Kidney glomerular epithelial cell (primary cell): Measurements from ENCODE around the gene ALOX15B.
A peak's percentile ranks its signal among the peaks of the same experiment; 100 is the strongest.

ENCODE experiments used
- DNase-seq: peaks from one replicate; lab custom pipeline; 2025; lab: John Stamatoyannopoulos, UW

Gene ALOX15B, protein sequence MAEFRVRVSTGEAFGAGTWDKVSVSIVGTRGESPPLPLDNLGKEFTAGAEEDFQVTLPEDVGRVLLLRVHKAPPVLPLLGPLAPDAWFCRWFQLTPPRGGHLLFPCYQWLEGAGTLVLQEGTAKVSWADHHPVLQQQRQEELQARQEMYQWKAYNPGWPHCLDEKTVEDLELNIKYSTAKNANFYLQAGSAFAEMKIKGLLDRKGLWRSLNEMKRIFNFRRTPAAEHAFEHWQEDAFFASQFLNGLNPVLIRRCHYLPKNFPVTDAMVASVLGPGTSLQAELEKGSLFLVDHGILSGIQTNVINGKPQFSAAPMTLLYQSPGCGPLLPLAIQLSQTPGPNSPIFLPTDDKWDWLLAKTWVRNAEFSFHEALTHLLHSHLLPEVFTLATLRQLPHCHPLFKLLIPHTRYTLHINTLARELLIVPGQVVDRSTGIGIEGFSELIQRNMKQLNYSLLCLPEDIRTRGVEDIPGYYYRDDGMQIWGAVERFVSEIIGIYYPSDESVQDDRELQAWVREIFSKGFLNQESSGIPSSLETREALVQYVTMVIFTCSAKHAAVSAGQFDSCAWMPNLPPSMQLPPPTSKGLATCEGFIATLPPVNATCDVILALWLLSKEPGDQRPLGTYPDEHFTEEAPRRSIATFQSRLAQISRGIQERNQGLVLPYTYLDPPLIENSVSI

DNA sequence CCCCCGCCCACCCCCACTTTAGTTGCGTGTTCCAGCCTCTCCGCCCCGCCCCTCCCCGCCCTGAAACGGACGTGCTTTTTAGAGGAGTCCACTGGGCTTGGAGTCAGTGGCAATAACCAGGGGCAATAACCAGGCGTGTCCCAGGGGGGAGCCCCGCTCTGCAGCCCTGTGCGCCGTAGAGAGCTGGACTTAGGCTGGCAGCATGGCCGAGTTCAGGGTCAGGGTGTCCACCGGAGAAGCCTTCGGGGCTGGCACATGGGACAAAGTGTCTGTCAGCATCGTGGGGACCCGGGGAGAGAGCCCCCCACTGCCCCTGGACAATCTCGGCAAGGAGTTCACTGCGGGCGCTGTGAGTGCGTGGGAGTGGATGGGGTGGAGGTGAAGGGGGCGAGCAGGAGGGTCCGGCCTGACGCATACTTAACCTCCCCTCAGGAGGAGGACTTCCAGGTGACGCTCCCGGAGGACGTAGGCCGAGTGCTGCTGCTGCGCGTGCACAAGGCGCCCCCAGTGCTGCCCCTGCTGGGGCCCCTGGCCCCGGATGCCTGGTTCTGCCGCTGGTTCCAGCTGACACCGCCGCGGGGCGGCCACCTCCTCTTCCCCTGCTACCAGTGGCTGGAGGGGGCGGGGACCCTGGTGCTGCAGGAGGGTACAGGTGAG is at the start of gene ALOX15B:
Gene ALOX15B (plus strand): TSS at position 106 of the 657 bp plus-strand sequence. CDS start 97 bp downstream, at position 203.
- DNase-seq, result no peak

DNA sequence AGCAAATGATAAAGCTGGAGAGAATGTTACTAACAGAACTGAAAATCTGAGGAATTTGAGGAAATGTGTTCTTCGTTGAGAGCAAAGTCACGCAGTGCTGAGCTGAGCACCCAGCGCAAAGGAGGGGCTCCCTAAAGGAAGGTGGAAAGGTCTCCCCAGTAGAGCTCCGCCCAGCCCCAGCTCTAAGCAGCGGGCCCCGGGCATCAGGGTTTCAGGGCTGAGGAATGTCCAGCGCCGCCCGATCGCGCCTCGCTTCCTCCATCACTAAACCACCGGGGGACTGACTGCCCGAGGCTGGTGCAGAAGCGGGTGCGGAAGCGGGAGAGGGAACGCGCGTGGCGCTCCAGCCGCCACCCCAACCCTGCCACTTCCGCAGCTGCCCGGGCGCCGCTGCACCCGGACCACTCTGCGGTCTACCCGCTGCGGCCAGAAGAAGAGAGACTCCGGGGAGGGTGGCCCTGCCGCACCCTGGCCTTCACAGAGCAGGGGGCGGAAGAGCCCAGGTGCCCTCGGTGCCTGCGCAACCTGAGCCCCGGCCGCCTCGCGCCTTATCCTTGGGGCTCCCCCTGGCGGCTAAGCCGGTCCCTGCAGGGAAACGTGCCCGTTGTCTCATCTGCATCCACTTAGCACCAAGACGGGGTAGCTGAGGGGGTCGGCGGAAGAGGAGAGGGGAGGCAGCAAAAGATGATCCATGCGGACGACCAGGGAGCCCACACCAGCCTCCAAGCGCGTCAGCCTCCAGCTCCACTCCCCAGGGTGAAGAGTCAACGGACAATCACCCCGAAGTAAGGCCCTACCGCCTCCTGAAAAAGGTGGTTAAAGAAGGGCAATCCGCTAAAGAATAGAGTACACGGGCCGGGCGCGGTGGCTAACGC is 48.8 kb upstream of the ALOX15B start:
- DNase-seq, result peak; percentile 50

DNA sequence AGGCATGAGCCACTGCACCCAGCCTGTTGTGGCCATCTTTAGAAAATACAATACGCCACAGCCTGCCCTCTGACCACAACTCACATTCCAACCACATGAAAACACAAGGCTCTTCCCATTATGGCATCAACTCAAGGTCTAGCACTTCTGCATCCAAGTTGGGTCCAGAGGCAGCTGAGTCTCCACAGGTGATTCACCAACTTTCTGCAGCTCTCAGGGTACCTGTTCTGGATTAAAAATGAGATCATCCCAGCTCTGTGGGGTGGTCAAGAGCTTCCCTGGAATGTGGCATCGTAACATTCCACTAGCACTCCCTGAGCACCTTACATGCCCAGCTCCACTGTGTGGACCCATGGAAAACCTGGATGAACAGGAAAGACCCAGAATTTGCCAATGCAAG is 46.3 kb upstream of the ALOX15B start:
- peak; percentile 41 for DNase-seq

DNA sequence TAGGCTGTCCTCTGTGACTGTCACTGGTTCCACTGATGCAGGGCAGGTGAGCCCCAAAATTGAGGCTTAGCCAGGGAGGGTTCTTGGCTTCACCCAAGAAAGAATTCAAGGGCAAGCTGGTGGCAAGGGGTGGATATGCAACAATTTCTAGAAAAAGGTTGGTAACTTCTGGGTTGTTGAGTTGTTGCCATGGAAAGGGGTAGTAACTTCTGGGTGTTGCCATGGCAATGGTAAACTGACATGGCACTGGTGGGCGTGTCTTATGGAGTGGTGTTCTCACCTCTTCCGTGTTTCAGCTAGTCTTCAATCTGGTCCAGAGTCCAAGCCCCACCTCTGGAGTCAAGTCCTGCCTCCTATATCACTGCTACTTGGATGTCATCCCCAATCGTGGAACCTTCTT is 45.9 kb upstream of the ALOX15B start:
- no peak for DNase-seq

DNA sequence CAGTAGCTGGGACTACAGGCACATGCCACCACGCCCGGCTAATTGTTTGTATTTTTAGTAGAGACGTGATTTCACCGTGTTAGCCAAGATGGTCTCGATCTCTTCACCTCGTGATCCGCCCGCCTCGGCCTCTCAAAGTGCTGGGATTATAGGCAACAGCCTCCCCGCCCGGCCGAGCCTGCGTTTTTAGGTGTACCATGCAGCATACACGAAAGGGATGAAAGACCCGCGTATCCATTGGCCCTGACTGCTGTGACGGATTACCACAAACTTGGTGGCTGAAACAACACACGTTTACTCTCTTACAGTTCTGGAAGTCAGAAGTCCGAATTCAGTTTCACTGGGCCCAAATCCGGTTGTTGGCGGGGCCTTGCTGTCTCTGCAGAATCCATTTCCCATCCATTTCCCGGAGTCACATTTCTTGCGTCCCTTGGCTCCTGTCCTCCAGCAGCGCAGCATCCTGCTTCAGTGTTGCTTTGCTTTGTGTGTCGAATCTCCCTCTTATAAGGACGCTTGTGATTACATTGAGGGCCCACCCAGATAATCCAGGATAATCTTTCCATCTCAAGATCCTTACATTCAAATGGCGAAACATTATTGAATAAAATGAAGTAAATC is 44.8 kb upstream of the ALOX15B start:
- DNase-seq, result no peak

DNA sequence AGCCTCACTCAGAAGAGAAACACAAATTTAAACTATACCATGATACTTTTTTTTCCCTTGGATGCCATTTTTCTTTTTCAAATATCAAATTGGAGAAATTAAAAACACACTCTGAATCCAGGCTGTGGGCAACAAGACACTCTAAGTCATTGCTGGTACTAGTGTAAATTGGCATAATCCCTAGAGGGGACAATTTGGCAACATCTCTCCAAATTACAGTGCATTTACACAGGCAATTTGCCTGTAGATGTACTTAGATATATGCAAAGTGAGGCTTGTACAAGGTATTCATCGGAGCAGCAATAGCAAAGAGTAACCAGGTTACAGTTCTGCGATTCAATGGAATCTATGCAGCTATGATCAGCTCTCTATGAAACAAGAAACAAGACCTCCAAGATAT is 43.1 kb upstream of the ALOX15B start:
- no peak for DNase-seq

DNA sequence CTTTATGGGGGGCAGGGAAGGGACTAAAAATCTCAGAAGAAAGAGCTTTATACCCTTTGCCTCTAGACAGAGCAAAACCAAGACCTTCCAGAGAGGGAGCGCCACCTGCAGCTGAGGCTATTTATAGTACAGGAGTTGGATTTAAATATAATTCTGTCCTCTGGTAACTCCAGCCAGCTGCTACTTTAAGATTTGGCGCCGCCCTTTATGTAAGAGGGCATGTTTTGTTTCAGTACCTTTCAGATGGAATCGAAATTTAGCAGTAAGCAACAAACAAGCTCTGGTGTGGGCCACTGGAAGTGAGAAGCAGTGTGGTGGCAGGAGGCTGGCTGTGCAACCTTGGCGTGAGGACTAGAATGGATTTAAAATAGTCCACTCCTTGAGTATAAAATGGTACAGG is 41.7 kb upstream of the ALOX15B start:
- peak; percentile 20 for DNase-seq

DNA sequence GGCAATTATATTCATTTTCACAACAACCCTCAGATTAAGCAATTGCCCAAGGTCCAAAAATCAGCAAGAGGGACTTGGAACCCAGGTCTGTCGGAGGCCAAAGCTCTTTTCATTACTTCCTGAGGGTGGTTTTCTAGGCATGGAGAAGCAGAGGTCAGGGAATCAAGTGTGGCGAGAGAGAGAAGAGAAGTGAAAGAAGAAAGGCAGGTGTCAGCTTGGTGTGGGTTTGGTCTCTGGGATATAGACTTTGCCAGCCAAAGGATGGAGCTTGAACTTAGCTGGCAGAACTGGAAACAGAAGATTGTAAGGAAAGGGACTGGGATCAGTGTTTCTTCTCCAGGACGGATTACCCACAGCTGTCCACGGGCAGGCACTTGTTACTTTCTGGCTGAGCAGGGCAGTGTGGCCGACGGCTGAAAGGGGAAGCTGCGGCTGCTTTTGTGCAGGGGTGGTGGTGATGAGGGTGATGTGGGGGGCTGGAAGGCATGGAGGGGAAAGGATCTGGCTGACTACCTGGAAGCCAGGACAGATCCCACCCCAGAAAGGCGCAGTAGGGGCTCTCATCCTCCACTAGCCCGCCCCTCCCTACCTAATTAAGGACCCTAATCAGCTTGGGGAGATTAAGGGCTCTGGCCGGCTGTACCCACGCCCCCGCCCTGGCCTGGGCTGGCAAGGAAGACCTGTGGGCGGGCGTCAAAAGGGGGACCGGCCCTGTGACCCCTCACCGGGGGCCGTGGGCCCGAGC is 36.7 kb upstream of the ALOX15B start, which contains the start of gene GUCY2D:
Gene GUCY2D (plus strand): TSS at position 640 of the 745 bp plus-strand sequence. CDS start 433 bp downstream, outside the sequence.
- DNase-seq, result no peak

DNA sequence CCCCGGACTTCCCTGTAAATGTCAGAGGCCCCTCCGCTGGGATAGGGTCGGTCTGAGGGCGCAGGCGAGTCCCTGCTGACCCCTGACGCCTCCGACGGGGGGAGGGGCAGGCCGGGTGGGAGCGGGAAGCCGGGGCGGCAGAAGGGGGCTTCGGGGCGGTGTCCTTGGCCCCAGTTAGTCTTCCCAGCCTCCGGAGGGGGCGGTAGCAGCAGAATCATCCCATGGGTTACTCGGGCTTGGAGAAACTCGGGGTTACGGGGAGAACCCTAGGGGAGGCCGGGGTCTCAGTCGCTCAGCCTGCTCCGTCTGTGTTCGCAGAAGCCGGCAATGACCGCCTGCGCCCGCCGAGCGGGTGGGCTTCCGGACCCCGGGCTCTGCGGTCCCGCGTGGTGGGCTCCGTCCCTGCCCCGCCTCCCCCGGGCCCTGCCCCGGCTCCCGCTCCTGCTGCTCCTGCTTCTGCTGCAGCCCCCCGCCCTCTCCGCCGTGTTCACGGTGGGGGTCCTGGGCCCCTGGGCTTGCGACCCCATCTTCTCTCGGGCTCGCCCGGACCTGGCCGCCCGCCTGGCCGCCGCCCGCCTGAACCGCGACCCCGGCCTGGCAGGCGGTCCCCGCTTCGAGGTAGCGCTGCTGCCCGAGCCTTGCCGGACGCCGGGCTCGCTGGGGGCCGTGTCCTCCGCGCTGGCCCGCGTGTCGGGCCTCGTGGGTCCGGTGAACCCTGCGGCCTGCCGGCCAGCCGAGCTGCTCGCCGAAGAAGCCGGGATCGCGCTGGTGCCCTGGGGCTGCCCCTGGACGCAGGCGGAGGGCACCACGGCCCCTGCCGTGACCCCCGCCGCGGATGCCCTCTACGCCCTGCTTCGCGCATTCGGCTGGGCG is 35.9 kb upstream of the ALOX15B start:
- no peak for DNase-seq

DNA sequence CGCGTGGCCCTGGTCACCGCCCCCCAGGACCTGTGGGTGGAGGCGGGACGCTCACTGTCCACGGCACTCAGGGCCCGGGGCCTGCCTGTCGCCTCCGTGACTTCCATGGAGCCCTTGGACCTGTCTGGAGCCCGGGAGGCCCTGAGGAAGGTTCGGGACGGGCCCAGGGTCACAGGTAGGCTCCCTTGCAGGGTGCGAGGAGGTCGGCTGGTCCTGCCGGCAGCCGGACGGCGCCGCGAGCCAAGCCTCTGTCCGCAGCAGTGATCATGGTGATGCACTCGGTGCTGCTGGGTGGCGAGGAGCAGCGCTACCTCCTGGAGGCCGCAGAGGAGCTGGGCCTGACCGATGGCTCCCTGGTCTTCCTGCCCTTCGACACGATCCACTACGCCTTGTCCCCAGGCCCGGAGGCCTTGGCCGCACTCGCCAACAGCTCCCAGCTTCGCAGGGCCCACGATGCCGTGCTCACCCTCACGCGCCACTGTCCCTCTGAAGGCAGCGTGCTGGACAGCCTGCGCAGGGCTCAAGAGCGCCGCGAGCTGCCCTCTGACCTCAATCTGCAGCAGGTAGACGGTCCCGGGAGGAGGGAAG is 35.2 kb upstream of the ALOX15B start:
- no peak for DNase-seq

DNA sequence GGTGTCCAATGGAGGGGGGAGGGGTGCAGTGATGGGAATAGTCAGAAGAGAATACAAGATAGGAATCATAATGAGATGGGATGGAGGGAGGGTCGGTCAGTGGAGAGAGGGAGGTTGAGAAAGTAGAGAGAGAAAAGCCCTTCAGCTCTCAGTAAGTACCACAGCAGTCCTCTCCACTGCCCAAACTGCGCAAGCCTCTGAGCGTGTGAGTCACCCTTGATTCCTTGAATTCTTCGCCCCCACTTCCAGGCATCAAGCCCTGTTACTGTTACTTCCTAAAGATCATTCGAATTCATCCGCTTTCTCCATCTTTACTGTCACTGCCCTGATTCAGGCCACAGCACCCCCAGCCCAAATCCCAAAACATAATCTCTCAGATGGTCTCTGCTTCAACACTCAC is 34.0 kb upstream of the ALOX15B start:
- no peak for DNase-seq

DNA sequence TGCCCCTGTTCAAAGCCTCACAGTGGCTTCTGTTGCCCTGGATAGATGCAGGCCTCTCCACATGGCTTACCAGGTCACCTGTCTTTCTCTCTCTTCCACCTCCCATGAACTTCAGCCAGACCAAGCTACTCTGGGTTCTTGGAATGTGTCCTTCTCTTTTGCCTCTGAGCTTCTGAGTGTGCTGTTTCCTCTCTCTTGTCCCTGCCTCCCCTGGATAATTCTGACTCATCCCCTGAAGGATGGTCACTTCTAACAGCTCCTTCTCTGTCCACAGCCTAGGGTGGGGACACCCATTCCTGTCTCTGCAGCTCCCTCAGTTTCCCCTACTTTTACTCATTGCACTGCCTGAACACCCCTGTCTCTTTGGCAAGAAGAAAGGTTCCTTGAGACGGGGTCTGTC is 33.5 kb upstream of the ALOX15B start:
- DNase-seq, result no peak

DNA sequence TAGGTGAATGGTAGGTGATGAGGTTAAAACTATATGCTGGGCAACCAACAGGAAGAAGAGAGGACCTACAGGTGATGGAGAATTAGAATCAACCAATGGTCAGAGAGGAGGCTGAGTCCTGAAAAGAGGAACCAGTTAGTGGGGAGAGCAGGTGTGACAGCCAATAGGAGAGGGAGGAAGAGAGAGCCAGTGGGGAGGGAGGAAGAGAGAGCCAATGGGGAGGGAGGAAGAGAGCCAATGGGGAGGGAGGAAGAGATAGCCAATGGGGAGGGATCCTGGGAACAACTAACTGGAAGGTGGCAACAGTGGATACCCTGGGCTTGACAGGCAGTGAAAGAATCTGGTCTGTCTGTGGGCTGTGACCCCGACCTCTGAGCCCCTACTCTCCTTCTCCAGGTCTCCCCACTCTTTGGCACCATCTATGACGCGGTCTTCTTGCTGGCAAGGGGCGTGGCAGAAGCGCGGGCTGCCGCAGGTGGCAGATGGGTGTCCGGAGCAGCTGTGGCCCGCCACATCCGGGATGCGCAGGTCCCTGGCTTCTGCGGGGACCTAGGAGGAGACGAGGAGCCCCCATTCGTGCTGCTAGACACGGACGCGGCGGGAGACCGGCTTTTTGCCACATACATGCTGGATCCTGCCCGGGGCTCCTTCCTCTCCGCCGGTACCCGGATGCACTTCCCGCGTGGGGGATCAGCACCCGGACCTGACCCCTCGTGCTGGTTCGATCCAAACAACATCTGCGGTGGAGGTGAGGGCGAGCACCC is 32.7 kb upstream of the ALOX15B start:
- DNase-seq, result no peak

DNA sequence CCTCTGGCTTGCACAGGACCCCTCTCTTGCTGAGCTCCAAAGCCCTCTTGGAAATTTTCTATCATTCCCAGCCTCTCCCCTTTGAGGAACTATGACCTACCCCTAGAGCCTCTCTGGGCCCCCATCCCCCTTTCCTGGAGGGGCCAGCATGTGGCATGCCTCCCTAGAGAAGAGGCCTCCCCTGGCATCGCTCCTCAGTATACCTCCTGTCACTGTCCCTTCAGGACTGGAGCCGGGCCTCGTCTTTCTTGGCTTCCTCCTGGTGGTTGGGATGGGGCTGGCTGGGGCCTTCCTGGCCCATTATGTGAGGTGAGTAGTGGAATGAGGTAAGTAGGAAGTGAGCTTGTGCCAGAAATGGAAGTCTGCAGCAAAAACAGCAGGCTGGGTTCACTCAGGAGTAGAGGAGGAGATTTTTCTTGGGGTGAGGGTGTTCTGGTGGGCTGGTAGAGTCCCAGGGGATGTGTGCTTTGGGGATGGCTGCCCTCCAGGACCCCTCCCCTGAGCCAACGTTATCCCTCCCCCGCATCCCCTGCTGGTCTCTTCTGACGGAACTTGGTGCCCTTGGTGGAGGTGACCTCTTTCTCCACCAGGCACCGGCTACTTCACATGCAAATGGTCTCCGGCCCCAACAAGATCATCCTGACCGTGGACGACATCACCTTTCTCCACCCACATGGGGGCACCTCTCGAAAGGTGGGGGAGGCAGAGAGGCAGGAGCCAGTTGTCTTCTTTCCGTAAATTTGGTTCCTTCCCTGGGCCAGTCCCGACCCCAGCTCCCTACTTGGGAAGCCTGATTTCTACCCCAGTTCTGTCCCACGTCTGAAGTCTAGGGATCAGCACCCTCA is 31.8 kb upstream of the ALOX15B start:
- no peak for DNase-seq

DNA sequence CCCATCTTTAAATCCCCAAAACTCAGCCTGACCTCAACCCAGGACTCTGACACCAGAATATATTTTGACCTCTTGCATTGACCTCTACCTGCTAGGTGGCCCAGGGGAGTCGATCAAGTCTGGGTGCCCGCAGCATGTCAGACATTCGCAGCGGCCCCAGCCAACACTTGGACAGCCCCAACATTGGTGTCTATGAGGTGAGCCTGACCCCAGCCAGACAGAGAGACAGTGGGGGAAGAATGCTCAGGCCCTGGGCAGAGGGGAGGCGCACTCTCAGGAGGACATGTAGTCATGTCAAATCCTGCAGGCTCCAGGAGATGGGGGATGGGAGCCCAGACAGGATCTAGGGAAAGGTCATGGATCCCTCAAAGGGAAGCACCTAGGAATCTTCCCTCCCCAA is 31.0 kb upstream of the ALOX15B start:
- no peak for DNase-seq

DNA sequence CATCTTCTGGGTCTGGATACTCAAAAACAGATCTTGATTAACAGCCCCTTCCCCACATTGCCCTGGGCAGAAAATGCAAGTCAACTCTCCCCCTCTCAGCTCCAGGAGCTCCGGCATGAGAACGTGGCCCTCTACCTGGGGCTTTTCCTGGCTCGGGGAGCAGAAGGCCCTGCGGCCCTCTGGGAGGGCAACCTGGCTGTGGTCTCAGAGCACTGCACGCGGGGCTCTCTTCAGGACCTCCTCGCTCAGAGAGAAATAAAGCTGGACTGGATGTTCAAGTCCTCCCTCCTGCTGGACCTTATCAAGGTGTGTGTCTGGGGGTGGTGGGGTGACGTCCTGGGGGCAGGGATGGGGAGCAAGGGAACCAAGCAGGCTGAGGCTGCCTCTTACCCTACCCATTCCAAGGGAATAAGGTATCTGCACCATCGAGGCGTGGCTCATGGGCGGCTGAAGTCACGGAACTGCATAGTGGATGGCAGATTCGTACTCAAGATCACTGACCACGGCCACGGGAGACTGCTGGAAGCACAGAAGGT is 26.7 kb upstream of the ALOX15B start:
- DNase-seq, result no peak

DNA sequence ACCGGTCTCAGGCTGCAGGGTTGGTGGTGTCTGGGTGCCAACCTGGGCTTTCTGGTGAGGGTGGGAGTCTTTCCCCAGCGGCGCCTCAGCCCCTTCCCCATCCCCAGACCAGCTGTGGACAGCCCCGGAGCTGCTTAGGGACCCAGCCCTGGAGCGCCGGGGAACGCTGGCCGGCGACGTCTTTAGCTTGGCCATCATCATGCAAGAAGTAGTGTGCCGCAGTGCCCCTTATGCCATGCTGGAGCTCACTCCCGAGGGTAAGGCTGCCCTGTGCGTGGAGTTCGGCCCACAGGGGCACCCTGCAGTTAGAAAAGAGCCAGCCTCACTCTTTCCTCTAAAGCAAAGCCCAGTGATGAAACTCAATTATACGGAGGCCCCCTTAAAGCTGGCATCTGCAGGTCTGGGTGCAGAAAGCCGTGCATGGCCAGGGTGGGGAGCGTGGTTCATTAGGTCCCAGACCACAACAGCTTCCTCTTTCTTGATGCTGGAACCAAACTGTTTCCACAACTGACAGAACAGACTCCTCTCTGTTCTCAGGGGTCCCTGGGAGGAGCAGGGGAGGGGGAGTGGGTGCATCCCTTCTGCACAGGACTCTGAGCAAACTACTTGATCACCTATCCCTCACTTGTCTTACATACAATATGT is 25.7 kb upstream of the ALOX15B start:
- no peak for DNase-seq
